HG03066 (cell line): ENCODE data around the gene EVA1A.

Source experiments
- ATAC-seq: cut with Tn5 transposase; IDR thresholded peaks from one replicate; pipeline ENCODE4 v1.9.1; 2021; ENCODE audit warnings: low read depth; ENCODE audit not compliant: unreplicated experiment

The EVA1A gene

DNA sequence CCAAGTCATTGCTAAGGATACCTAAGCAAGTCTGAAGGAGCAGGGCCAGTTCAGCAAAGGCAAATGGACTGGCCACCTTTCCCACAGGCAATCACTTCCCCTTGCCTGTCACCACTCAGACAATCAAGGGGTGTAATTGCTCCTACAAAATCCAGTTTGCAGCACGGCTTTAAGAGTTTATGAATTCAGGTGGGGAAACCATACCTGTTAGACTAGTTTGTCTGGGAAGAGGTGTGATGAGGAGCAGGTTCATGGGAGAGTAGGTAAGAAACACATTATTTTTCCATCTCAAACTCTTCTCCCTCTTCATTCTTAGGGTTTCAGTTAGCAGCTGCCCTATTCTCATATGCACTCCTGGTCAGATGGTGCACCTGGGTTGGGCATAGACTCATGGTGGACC is 102.5 kb downstream of the EVA1A start:
- no peak for ATAC-seq

DNA sequence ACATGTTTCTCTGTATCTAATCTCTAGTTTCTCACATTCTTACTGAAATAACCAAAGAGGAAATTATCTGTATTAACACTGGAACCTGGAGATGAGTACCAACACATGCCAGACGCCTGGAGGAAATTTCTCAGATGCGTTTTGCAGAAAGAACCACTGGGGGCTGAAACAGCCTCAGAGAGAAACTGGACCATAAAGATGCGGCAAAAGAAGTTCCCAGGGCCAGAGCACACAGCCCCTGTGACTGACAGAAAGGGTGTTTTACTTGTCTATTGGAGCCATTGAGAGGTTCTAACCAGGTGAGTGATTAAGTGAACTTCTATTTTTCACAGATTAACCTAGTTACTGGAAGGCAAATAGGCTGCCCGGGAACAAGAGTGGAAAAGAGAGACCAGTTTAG is 103.9 kb downstream of the EVA1A start:
- ATAC-seq, result no peak

DNA sequence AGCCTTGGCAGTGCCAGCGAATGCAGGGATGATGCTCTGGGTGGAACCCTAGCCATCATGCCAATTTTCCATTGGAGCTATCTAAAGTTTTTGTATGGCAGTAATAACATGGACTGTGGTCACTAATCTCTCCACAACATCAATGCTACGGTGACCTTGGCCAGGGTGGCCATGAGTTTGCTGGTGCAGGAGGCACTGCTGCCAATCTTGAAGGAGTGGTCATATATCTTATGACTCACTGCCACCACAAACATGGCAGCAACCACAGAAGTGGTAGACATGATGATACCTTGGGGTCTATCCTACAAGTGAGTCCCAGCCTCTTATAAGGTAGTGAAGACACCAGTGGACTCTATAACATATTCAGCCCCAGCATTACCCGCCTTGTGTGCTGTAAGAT is 104.6 kb downstream of the EVA1A start:
- ATAC-seq, result no peak

DNA sequence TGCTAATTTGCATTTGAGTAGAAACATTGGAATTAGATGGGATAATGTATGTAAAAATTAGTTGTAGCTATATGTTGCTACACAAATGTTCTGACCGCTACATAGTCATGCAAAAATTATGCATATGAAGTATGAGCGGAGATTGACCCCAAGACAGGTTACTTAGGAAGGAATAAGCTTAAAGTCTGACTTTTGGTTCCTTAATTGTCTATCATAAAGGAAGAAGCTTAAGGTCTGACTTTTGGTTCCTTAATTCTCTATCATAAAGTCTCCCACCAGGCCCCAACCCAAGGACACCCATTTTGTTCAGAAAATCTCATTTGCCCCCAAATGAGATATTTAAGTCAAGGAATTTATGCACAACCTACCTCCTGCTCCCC is 106.5 kb downstream of the EVA1A start:
- no peak for ATAC-seq

DNA sequence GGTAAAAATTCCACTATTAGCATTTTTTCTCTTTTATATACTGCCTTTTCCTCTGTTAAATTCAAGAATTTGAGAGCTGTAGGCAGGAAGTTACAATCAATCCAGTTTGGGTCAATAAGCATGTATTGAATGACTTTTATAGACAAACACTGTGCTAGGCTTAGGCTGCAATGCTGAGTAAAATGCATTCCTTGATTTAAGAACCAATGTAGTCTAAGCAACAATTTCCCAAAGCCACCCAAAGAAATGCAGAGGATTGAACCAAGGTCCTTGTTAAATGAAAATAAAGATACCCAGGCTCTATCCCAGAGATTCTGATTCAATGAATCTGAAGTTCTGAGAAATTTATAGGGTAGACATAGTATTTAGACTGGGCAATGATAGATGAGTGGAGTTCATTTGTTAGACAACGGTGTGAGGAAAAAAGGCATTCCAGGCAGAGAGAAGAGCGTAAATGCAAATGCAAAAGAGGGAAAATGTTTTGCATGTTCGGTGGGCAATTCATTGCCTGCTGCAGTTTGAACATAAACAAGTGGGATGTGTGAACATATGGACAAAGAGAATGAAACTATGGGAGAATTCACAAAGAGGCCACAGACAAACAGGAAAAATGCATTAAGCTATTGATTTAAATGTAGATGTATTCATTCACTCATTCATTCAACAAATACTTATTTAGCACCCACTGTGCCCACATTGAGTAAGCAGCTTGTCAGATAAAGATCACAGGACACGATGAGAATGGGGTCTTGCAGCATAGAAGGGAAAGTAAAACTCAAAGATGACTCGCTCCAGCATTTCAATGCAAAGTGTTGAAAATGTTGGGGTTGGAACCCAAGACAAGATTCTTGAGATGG is 107.1 kb downstream of the EVA1A start:
- ATAC-seq, result no peak

DNA sequence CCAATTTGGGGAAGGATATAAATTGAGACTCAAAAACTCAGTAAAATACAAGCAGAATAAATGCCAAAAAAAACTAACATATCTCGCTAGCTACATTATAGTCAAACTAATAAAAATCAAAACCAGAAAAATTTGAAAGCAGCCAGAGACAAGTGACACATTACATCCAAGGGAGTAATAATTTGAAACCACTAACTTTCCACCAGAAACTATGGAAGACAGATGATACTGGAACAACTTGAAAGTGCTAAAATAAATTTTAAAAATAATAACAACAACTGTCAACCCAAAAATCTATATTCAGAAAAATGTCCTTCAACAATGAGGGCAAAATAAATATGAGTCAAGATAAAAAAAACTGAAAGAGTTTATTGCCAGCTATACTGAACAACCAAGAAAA is 110.7 kb downstream of the EVA1A start:
- ATAC-seq, result no peak

DNA sequence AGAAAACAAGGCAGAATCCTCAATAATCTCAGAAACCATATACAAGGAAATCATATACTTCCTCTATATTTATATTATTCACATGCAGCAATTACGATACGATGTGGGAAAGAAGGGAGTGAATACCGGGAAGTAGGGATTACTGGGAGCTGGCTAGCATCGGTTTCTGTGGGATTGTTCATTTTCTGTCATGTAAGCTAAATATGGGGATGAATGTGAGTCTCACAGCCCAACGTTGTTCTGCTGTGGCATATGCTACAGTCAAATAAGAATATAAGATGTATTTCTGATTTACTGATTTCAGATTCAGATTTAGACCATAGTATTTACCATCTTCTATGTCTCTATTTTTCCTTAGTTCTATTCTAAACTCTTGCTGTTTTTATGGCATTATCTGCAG is 113.6 kb downstream of the EVA1A start:
- ATAC-seq, result no peak
